ENCODE data around the gene CXorf65.
A peak's percentile ranks its signal among the peaks of the same experiment; 100 is the strongest.

Gene CXorf65

GRCh38 chrX:71106427-71106826, at the start of gene CXorf65:
Gene CXorf65 (minus strand): TSS chrX:71106740. CDS start chrX:71106556, 184 bp downstream.
- no peak for DNase-seq

- no peak for DNase-seq
Measured at GRCh38 chrX:71154641-71155040, 48.1 kb upstream of the CXorf65 start.

GRCh38 chrX:71154196-71154595, 47.7 kb upstream of the CXorf65 start:
- no peak for DNase-seq

GRCh38 chrX:71151366-71151765, 44.8 kb upstream of the CXorf65 start:
- DNase-seq: no peak

- DNase-seq: no peak
Measured at GRCh38 chrX:71148278-71148663, 41.7 kb upstream of the CXorf65 start.

- no peak for DNase-seq
Measured at GRCh38 chrX:71147496-71148277, 41.1 kb upstream of the CXorf65 start.

GRCh38 chrX:71144651-71145050, 38.1 kb upstream of the CXorf65 start, which contains the start of gene NLGN3:
Gene NLGN3 (plus strand): TSS chrX:71144841. CDS start chrX:71147750, 2,909 bp downstream.
- DNase-seq: no peak

GRCh38 chrX:71143508-71143907, 37.0 kb upstream of the CXorf65 start:
- DNase-seq: no peak

- no peak for DNase-seq
Measured at GRCh38 chrX:71140440-71140839, 33.9 kb upstream of the CXorf65 start.

- no peak for DNase-seq
Measured at GRCh38 chrX:71131510-71131909, 25.0 kb upstream of the CXorf65 start.

- DNase-seq: peak; percentile 28
Measured at GRCh38 chrX:71128915-71129765, 22.6 kb upstream of the CXorf65 start.

GRCh38 chrX:71128166-71128833, 21.8 kb upstream of the CXorf65 start:
- DNase-seq: no peak

- no peak for DNase-seq
Measured at GRCh38 chrX:71118985-71119535, 12.5 kb upstream of the CXorf65 start.

- DNase-seq: peak; percentile 79
Measured at GRCh38 chrX:71118032-71118984, 11.8 kb upstream of the CXorf65 start, which contains the start of gene MED12. Gene MED12 (plus strand): TSS chrX:71118596. CDS start chrX:71118755, 159 bp downstream.

GRCh38 chrX:71117358-71117757, 10.8 kb upstream of the CXorf65 start:
- no peak for DNase-seq

- no peak for DNase-seq
Measured at GRCh38 chrX:71111921-71112431, 5.4 kb upstream of the CXorf65 start.

- no peak for DNase-seq
Measured at GRCh38 chrX:71111141-71111843, 4.8 kb upstream of the CXorf65 start, which contains the start of gene IL2RG. Gene IL2RG (minus strand): TSS chrX:71111577. CDS start chrX:71111539, 38 bp downstream.

GRCh38 chrX:71109051-71109450, 2.5 kb upstream of the CXorf65 start:
- no peak for DNase-seq

- DNase-seq: no peak
Measured at GRCh38 chrX:71107762-71108360, 1.3 kb upstream of the CXorf65 start.

- DNase-seq: no peak
Measured at GRCh38 chrX:71107245-71107644, 705 bp upstream of the CXorf65 start.

Measured in fibroblast of skin of right quadriceps (primary cell).